Naive thymus-derived CD4-positive, alpha-beta T cell (primary cell): ENCODE measurements around the gene MUC15. TPM values are rescaled to one million over a fixed set of nuclear protein-coding genes. Genes with fewer than 3 reads are reported as not detected.

Experiments
- ATAC-seq: fragments of 150-1000 bp; cut with Tn5 transposase; 2 replicates; pipeline ENCODE4 v1.10.0; 2021; ENCODE audit warnings: mild to moderate bottlenecking, moderate library complexity
- CTCF ChIA-PET: fragments of 350-600 bp; sonication (Branson Sonifier 250); formaldehyde crosslinking; loops from one replicate; lab custom pipeline; 2021; ENCODE audit warnings: antibody characterized with exemption; lab: Charles Lee
- POLR2A ChIA-PET: fragments of 350-600 bp; sonication (Branson Sonifier 250); formaldehyde crosslinking; loops from one replicate; lab custom pipeline; 2021; ENCODE audit warnings: antibody characterized with exemption, inconsistent platforms; lab: Charles Lee
- DNase-seq, 9 donors: peaks; one replicate each; pipeline versions ENCODE4 v3.0.0 to v3.0.0-alpha.2; 2020 to 2022; ENCODE audit warnings: mixed read lengths in 1 of 9
- H3K27ac ChIP-seq: one replicate; pipeline ENCODE4 v1.7.0; 2013; ENCODE audit warnings: mild to moderate bottlenecking, low read depth, low read length, moderate library complexity
- H3K27me3 ChIP-seq, 2 donors: one replicate each; pipeline ENCODE4 v1.7.0; 2013; ENCODE audit warnings: low read length in 2 of 2, mild to moderate bottlenecking in 2 of 2, moderate library complexity in 2 of 2; ENCODE audit not compliant: control insufficient read depth in 2 of 2, insufficient read depth in 2 of 2
- H3K36me3 ChIP-seq, 3 experiments: 1 replicate in 2 of 3; 2 replicates in 1 of 3; pipeline ENCODE4 v1.7.0; 2013; ENCODE audit warnings: low read length in 3 of 3, mild to moderate bottlenecking in 3 of 3, moderate library complexity in 1 of 3; ENCODE audit not compliant: insufficient read depth in 3 of 3, control insufficient read depth in 2 of 3
- H3K4me1 ChIP-seq, 2 donors: one replicate each; pipeline ENCODE4 v1.7.0; 2013; ENCODE audit warnings: low read length in 2 of 2, mild to moderate bottlenecking in 2 of 2, moderate library complexity in 1 of 2; ENCODE audit not compliant: control insufficient read depth in 2 of 2, insufficient read depth in 2 of 2
- H3K4me3 ChIP-seq: 2 replicates; pipeline ENCODE4 v1.7.0; 2013; ENCODE audit warnings: mild to moderate bottlenecking, low read length
- H3K9me3 ChIP-seq, 3 experiments: 1 replicate in 2 of 3; 2 replicates in 1 of 3; pipeline ENCODE4 v1.7.0; 2013; ENCODE audit warnings: low read length in 3 of 3; ENCODE audit not compliant: control insufficient read depth in 2 of 3
- H3K27ac Mint-ChIP-seq, 9 donors: one replicate each; pipeline ENCODE4 v1.8.0; 2020 to 2022; ENCODE audit warnings: mixed read lengths in 9 of 9, mild to moderate bottlenecking in 8 of 9, moderate library complexity in 5 of 9, inconsistent platforms in 2 of 9
- H3K27me3 Mint-ChIP-seq, 5 donors: one replicate each; pipeline ENCODE4 v1.8.0; 2021 to 2022; ENCODE audit warnings: mixed read lengths in 5 of 5, mild to moderate bottlenecking in 1 of 5
- H3K36me3 Mint-ChIP-seq, 5 donors: one replicate each; pipeline ENCODE4 v1.8.0; 2020 to 2022; ENCODE audit warnings: mixed read lengths in 5 of 5, mild to moderate bottlenecking in 3 of 5, inconsistent platforms in 1 of 5
- H3K4me1 Mint-ChIP-seq, 7 donors: one replicate each; pipeline ENCODE4 v1.8.0; 2020 to 2022; ENCODE audit warnings: mixed read lengths in 7 of 7, mild to moderate bottlenecking in 3 of 7, inconsistent platforms in 1 of 7
- H3K4me3 Mint-ChIP-seq, 10 donors: one replicate each; pipeline ENCODE4 v1.8.0; 2020 to 2022; ENCODE audit warnings: mild to moderate bottlenecking in 10 of 10, mixed read lengths in 10 of 10, moderate library complexity in 6 of 10, inconsistent platforms in 2 of 10
- H3K9me3 Mint-ChIP-seq, 11 donors: one replicate each; pipeline ENCODE4 v1.8.0; 2020 to 2022; ENCODE audit warnings: mixed read lengths in 11 of 11, mild to moderate bottlenecking in 4 of 11, inconsistent platforms in 1 of 11, moderate library complexity in 1 of 11
- intact Hi-C, 2 donors: fragments of 100-400 bp; cut with micrococcal nuclease; formaldehyde crosslinking; loops; one replicate each; pipeline ENCODE4 v1.15.1; 2023
- polyA plus RNA-seq, 2 donors: library from polyadenylated mRNA; unstranded; fragments of 300-500 nt; fragmentation: Illumina TruSeq; gene quantifications; one replicate each; pipeline ENCODE4 v1.2.3, GENCODE V29; 2021
- total RNA-seq, 6 experiments: library from RNA in 5 of 6; stranded (reverse) in 5 of 6; gene quantifications; 1 replicate in 5 of 6; 2 replicates in 1 of 6; pipeline ENCODE4 v1.2.3 and lab custom pipeline; 2021 to 2026

Gene MUC15
- total and polyA plus RNA-seq, 7 experiments from 2014 or later: not detected

DNA sequence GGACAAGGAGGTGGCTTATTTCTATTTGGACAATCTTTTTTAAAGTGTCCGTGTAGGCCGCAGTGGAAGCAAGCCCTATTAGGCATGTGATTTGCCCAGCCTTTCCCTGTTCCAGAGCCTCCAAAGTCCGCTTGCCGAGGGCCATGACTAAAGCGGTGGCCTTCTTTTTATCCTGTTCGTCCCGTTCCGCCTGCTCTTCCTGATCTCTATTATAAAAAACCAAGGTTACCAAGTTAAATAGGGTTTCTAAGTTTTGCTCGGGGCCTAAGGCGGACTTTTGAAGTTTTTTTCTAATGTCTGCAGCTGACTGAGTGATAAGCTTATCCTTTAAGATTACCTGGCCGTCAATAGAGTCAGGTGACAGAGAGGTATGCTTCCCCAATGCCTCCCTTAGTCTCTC lies 21.6 kb upstream of the MUC15 start:
- Histone ChIP-seq H3K4me3 (no peak overlapping the region), H3K36me3 (no peaks in the 10 kb centered on the region), H3K9me3 (no peaks in the 10 kb centered on the region), H3K27me3 (no peaks in the 10 kb centered on the region), H3K27ac (no peak overlapping the region), H3K4me1 (no peaks in the 10 kb centered on the region)
- CTCF ChIA-PET: no interaction called here
- peaks cover 5 to 29% (median 12%) of the 10 kb centered on the region in 11 donors for H3K9me3 Mint-ChIP-seq
- H3K4me3 Mint-ChIP-seq: no peak overlapping the region
- H3K27me3 Mint-ChIP-seq: no peaks in the 10 kb centered on the region
- DNase-seq (no peak), ATAC-seq (no peak)
- POLR2A ChIA-PET: no interaction called here
- H3K4me1 Mint-ChIP-seq: no peaks in the 10 kb centered on the region
- no peak overlapping the region for H3K27ac Mint-ChIP-seq
- intact Hi-C loops: no loop called here
- peaks cover 0 to 5% (median 0%) of the 10 kb centered on the region in 5 donors for H3K36me3 Mint-ChIP-seq

- Mint-ChIP-seq H3K4me3 (no peak overlapping the region), H3K27ac (no peak overlapping the region), H3K9me3 (peaks cover 1 to 19% (median 9%) of the 10 kb centered on the region in 11 donors), H3K27me3 (no peaks in the 10 kb centered on the region), H3K4me1 (no peaks in the 10 kb centered on the region), H3K36me3 (peaks cover 0 to 5% (median 0%) of the 10 kb centered on the region in 5 donors)
- ATAC-seq (no peak), DNase-seq (no peak)
- no peak overlapping the region for H3K27ac ChIP-seq
- no peaks in the 10 kb centered on the region for H3K36me3 ChIP-seq
- CTCF ChIA-PET: no interaction called here
- H3K4me1 ChIP-seq: no peaks in the 10 kb centered on the region
- H3K4me3 ChIP-seq: no peak overlapping the region
- H3K27me3 ChIP-seq: no peaks in the 10 kb centered on the region
- POLR2A ChIA-PET: no interaction called here
- H3K9me3 ChIP-seq: no peaks in the 10 kb centered on the region
- intact Hi-C loops: no loop called here
Measured at GRCh38 chr11:26587073-26587472, 15.0 kb upstream of the MUC15 start.

- H3K4me1 ChIP-seq: no peaks in the 10 kb centered on the region
- Mint-ChIP-seq H3K27me3 (no peaks in the 10 kb centered on the region), H3K27ac (no peak overlapping the region), H3K9me3 (peaks cover 0 to 11% (median 5%) of the 10 kb centered on the region in 11 donors), H3K36me3 (peaks cover 0 to 3% (median 0%) of the 10 kb centered on the region in 5 donors), H3K4me1 (no peaks in the 10 kb centered on the region), H3K4me3 (no peak overlapping the region)
- intact Hi-C loops: no loop called here
- no peak overlapping the region for H3K27ac ChIP-seq
- ChIA-PET CTCF (no interaction called here), POLR2A (no interaction called here)
- DNase-seq: no peak
- H3K27me3 ChIP-seq: no peaks in the 10 kb centered on the region
- H3K36me3 ChIP-seq: no peaks in the 10 kb centered on the region
- ATAC-seq: no peak
- H3K9me3 ChIP-seq: no peaks in the 10 kb centered on the region
- no peak overlapping the region for H3K4me3 ChIP-seq
Measured at GRCh38 chr11:26584818-26585217, 12.8 kb upstream of the MUC15 start.

DNA sequence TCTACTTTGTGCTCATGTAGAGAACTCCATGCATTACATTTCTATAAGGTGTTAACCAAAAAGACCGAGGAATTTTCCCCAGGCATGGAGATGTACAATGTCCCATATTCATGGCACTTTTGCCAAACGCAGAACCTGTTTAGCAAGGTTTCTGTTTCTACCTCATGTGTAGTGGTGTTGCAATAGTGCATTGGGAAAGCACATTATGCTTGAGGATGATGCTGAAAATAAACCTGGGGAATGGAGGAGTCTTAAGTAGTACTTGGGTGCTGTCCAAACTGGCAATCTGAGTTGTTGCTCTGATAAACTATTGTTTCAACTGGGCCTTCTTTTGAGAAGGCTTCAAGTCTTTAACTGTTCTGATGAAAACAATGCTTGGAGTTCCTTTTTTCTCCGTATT lies 11.5 kb upstream of the MUC15 start:
- H3K4me3 ChIP-seq: no peak overlapping the region
- Mint-ChIP-seq H3K36me3 (no peaks in the 10 kb centered on the region), H3K4me3 (no peak overlapping the region)

GRCh38 chr11:26580929-26581328 lies 8.9 kb upstream of the MUC15 start:
- no peaks in the 10 kb centered on the region for H3K36me3 Mint-ChIP-seq
- H3K9me3 Mint-ChIP-seq: peaks cover 0 to 7% (median 0%) of the 10 kb centered on the region in 11 donors

More for the DNA sequence above, 11.5 kb upstream of the MUC15 start:
- POLR2A ChIA-PET: no interaction called here
- H3K27me3 ChIP-seq: no peaks in the 10 kb centered on the region
- DNase-seq: no peak
- CTCF ChIA-PET: no interaction called here
- Mint-ChIP-seq H3K27me3 (no peaks in the 10 kb centered on the region), H3K27ac (no peak overlapping the region), H3K9me3 (peaks cover 0 to 7% (median 2%) of the 10 kb centered on the region in 11 donors), H3K4me1 (no peaks in the 10 kb centered on the region)
- no peaks in the 10 kb centered on the region for H3K36me3 ChIP-seq
- intact Hi-C loops: no loop called here
- H3K9me3 ChIP-seq: no peaks in the 10 kb centered on the region
- no peak overlapping the region for H3K27ac ChIP-seq
- H3K4me1 ChIP-seq: no peaks in the 10 kb centered on the region
- no peak for ATAC-seq

GRCh38 chr11:26579683-26580082 lies 7.6 kb upstream of the MUC15 start:
- no peak for DNase-seq
- Mint-ChIP-seq H3K27ac (no peak overlapping the region), H3K27me3 (no peaks in the 10 kb centered on the region), H3K4me3 (no peak overlapping the region), H3K36me3 (no peaks in the 10 kb centered on the region), H3K9me3 (peaks cover 0 to 6% (median 0%) of the 10 kb centered on the region in 11 donors), H3K4me1 (no peaks in the 10 kb centered on the region)
- H3K27me3 ChIP-seq: no peaks in the 10 kb centered on the region
- no peaks in the 10 kb centered on the region for H3K9me3 ChIP-seq
- no peaks in the 10 kb centered on the region for H3K4me1 ChIP-seq
- H3K4me3 ChIP-seq: no peak overlapping the region
- ChIA-PET POLR2A (no interaction called here), CTCF (no interaction called here)
- intact Hi-C loops: no loop called here
- no peak overlapping the region for H3K27ac ChIP-seq
- no peaks in the 10 kb centered on the region for H3K36me3 ChIP-seq
- no peak for ATAC-seq

More at GRCh38 chr11:26580929-26581328, 8.9 kb upstream of the MUC15 start:
- H3K4me1 Mint-ChIP-seq: no peaks in the 10 kb centered on the region
- intact Hi-C loops: no loop called here
- no peak for ATAC-seq
- H3K27me3 ChIP-seq: no peaks in the 10 kb centered on the region
- POLR2A ChIA-PET: no interaction called here
- no peaks in the 10 kb centered on the region for H3K27me3 Mint-ChIP-seq
- no peak overlapping the region for H3K4me3 ChIP-seq
- DNase-seq: no peak
- H3K36me3 ChIP-seq: no peaks in the 10 kb centered on the region
- H3K4me3 Mint-ChIP-seq: no peak overlapping the region
- H3K27ac ChIP-seq: no peak overlapping the region
- CTCF ChIA-PET: no interaction called here
- H3K4me1 ChIP-seq: no peaks in the 10 kb centered on the region
- H3K27ac Mint-ChIP-seq: no peak overlapping the region
- H3K9me3 ChIP-seq: no peaks in the 10 kb centered on the region

DNA sequence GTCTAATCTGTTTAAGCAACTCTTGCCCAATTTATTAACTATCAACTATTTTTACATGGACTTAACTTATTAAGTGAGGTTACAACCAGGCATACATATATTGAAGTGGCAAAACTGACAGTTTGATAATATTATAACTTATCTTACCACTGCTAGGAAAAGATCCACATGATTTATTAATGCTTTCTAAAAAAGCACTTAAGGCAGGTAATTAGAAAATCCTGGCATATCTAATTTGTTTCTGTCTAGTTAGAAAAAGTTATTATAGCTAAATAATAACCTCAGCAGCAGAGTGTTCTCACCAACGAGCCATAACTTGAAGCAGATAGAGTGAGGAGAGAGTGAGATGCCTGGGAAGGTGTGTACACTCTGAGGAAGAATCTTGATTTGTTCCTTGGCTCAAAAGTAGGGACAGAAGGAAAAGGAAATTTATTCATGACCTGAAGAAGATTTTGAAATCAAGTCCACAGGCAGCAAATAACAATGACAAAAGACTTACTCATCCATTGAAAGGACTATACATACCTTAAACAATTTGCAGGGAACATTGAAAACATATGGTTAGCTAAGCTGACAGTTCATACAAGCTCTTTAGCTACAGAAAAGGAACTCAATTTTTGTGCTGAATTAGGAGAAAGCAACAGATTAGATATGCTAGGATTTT lies 7.1 kb upstream of the MUC15 start:
- Mint-ChIP-seq H3K27me3 (no peaks in the 10 kb centered on the region), H3K9me3 (peaks cover 0 to 6% (median 0%) of the 10 kb centered on the region in 11 donors), H3K4me1 (no peaks in the 10 kb centered on the region), H3K36me3 (no peaks in the 10 kb centered on the region), H3K27ac (no peak overlapping the region), H3K4me3 (no peak overlapping the region)
- intact Hi-C loops: no loop called here
- Histone ChIP-seq H3K9me3 (no peaks in the 10 kb centered on the region), H3K36me3 (no peaks in the 10 kb centered on the region), H3K27ac (no peak overlapping the region), H3K4me3 (no peak overlapping the region), H3K27me3 (no peaks in the 10 kb centered on the region), H3K4me1 (no peaks in the 10 kb centered on the region)
- no peak for DNase-seq
- ATAC-seq: no peak
- ChIA-PET CTCF (no interaction called here), POLR2A (no interaction called here)
